PC-3 (cell line): ENCODE measurements around the gene MASTL. TPM values are rescaled to one million over a fixed set of nuclear protein-coding genes. Genes with fewer than 3 reads are reported as not detected.

Source experiments
- ATAC-seq: fragments of 200-7000 bp; cut with Tn5 transposase; 2 replicates; pipeline ENCODE4 v1.9.1; 2020; ENCODE audit warnings: mild to moderate bottlenecking, moderate library complexity
- BruUV-seq: library from RNA; stranded (reverse); fragments of 400-500 nt; replicated peaks from 2 replicates; lab custom pipeline; 2021; lab: Mats Ljungman, UMichigan
- CTCF ChIA-PET: fragments of 300-600 bp; sonication (Branson Sonifier 250); formaldehyde crosslinking; loops from one replicate; lab custom pipeline; 2022; ENCODE audit warnings: antibody characterized with exemption; lab: Charles Lee
- POLR2A ChIA-PET: fragments of 300-600 bp; sonication (Branson Sonifier 250); formaldehyde crosslinking; loops from one replicate; lab custom pipeline; 2022; ENCODE audit warnings: antibody characterized with exemption; ENCODE audit not compliant: unreplicated experiment; lab: Charles Lee
- DNase-seq: peaks from one replicate; pipeline ENCODE4 v3.0.0-alpha.2; 2015
- H2AFZ ChIP-seq: fragments of 300-600 bp; sonication (generic); 2 replicates; pipeline ENCODE4 v1.6.0; 2016; ENCODE audit warnings: antibody characterized with exemption, low read length
- H3F3A ChIP-seq: fragments of 300-600 bp; sonication (generic); one replicate; pipeline ENCODE4 v1.6.0; 2017; ENCODE audit warnings: antibody characterized with exemption, low read length, control low read depth, mild to moderate bottlenecking; ENCODE audit not compliant: unreplicated experiment
- H3K27ac ChIP-seq: fragments of 300-600 bp; sonication (generic); 2 replicates; pipeline ENCODE4 v1.5.1; 2016; ENCODE audit warnings: mild to moderate bottlenecking, low read length
- H3K27me3 ChIP-seq: fragments of 300-600 bp; sonication (generic); 2 replicates; pipeline ENCODE4 v1.6.1; 2016; ENCODE audit warnings: low read length, mixed read lengths
- H3K36me3 ChIP-seq: fragments of 300-600 bp; sonication (generic); 2 replicates; pipeline ENCODE4 v1.6.1; 2016; ENCODE audit warnings: low read depth, mixed run types, low read length, mixed read lengths
- H3K4me1 ChIP-seq: fragments of 300-600 bp; sonication (generic); 2 replicates; pipeline ENCODE4 v1.5.1; 2016; ENCODE audit warnings: low read length; ENCODE audit not compliant: insufficient read depth
- H3K4me2 ChIP-seq: fragments of 300-600 bp; sonication (generic); 2 replicates; pipeline ENCODE4 v1.6.0; 2016; ENCODE audit warnings: low read length
- H3K4me3 ChIP-seq: fragments of 300-600 bp; sonication (generic); 2 replicates; pipeline ENCODE4 v1.5.1; 2016; ENCODE audit warnings: mild to moderate bottlenecking, low read length, mixed read lengths
- H3K79me2 ChIP-seq: fragments of 300-600 bp; sonication (generic); 2 replicates; pipeline ENCODE4 v1.6.1; 2017; ENCODE audit warnings: low read length, mixed read lengths
- H3K9ac ChIP-seq: fragments of 300-600 bp; sonication (generic); 2 replicates; pipeline ENCODE4 v1.6.0; 2016; ENCODE audit warnings: mild to moderate bottlenecking, low read length
- H3K9me2 ChIP-seq: fragments of 300-600 bp; sonication (generic); replicated peaks from 2 replicates; pipeline ENCODE4 v1.6.1; 2016; ENCODE audit warnings: mixed run types, low read length, mixed read lengths
- H3K9me3 ChIP-seq: fragments of 300-600 bp; sonication (generic); 2 replicates; pipeline ENCODE4 v1.6.1; 2016; ENCODE audit warnings: low read length, mixed read lengths
- H4K20me1 ChIP-seq: fragments of 300-600 bp; sonication (generic); 2 replicates; pipeline ENCODE4 v1.6.1; 2016; ENCODE audit warnings: low read length, mixed read lengths
- EZH2 ChIP-seq: fragments of 300-600 bp; sonication (generic); IDR thresholded peaks from one replicate; pipeline ENCODE4 v1.6.1; 2017; ENCODE audit warnings: antibody characterized with exemption, mild to moderate bottlenecking, low read length; ENCODE audit not compliant: unreplicated experiment
- EZH2phosphoT487 ChIP-seq: fragments of 300-600 bp; sonication (generic); IDR thresholded peaks from 2 replicates; pipeline ENCODE4 v1.6.1; 2018; ENCODE audit warnings: mild to moderate bottlenecking, antibody characterized with exemption, low read length, borderline replicate concordance
- intact Hi-C: fragments of 100-400 bp; cut with micrococcal nuclease; formaldehyde crosslinking; loops from 2 replicates; pipeline ENCODE4 v1.9.0; 2023
- total RNA-seq: library from RNA; depleted of rRNA; stranded (reverse); fragments of >200 nt; gene quantifications from 2 replicates; pipeline ENCODE4 v1.2.3, GENCODE V29; 2014
- TF ChIP-seq, protein P1 (sequence below): fragments of 300-600 bp; sonication (generic); conservative IDR thresholded peaks from 2 replicates; pipeline ENCODE4 v1.5.1; 2017; ENCODE audit warnings: antibody characterized with exemption, low read depth, mild to moderate bottlenecking, low read length

Gene MASTL
- total RNA-seq, 1 experiment from 2014 or later = 18.6 TPM

DNA sequence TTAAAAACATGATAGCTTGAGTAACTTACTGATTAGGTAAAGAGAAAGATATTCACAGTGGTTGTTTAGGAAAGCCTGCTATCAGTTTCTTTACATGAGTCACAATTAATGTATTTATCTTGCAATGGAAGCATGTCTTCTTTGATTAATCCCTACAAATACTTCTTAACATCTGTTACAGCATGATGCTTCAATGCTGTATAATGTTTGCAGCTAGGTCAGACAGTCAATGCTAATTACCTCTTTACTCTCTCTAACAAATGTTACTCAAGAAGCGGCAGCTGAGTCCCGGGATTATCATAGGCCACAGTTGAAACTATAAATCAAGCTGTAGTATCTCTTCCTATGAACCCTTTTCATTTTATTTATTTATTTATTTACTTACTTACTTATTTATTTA lies 52.2 kb downstream of the MASTL start:
- Histone ChIP-seq H3K9me3 (no peaks in the 10 kb centered on the region), H3K79me2 (no peaks in the 10 kb centered on the region), H3K36me3 (peaks cover 2% of the 10 kb centered on the region; the same call in 1 of the 2 replicates), H3K27me3 (no peaks in the 10 kb centered on the region), H3K9me2 (no peaks in the 10 kb centered on the region), H3K27ac (no peak overlapping the region), H4K20me1 (no peaks in the 10 kb centered on the region), H3K4me1 (no peaks in the 10 kb centered on the region), H3F3A (no peaks in the 10 kb centered on the region), H3K4me2 (no peak overlapping the region), H2AFZ (no peak overlapping the region), H3K9ac (no peak overlapping the region), H3K4me3 (no peak overlapping the region)
- no TSS peak for BruUV-seq
- no peak for TF ChIP-seq EZH2
- TF ChIP-seq, protein P1, sequence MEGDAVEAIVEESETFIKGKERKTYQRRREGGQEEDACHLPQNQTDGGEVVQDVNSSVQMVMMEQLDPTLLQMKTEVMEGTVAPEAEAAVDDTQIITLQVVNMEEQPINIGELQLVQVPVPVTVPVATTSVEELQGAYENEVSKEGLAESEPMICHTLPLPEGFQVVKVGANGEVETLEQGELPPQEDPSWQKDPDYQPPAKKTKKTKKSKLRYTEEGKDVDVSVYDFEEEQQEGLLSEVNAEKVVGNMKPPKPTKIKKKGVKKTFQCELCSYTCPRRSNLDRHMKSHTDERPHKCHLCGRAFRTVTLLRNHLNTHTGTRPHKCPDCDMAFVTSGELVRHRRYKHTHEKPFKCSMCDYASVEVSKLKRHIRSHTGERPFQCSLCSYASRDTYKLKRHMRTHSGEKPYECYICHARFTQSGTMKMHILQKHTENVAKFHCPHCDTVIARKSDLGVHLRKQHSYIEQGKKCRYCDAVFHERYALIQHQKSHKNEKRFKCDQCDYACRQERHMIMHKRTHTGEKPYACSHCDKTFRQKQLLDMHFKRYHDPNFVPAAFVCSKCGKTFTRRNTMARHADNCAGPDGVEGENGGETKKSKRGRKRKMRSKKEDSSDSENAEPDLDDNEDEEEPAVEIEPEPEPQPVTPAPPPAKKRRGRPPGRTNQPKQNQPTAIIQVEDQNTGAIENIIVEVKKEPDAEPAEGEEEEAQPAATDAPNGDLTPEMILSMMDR = no peak
- TF ChIP-seq EZH2phosphoT487 = no peak
- intact Hi-C loops = no loop called here
- CTCF ChIA-PET = no interaction called here
- ATAC-seq (no peak), DNase-seq (no peak)
- POLR2A ChIA-PET = no interaction called here

DNA sequence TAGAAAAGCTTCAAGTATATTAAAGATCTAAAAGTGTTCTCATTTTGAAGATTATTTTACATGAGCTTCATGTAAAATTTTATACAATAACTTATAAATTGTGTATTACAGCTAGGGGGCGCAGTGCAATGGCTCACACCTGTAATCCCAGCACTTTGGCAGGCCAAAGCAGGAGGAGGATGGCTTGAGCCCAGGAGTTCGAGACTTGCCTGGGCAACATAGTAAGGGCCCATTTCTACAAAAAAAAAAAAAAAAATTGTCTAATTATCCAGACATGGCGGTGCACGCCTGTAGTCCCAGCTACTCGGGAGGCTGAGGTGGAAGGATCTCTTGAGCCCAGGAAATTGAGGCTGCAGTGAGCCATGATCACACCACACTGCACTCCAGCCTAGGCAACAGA lies 68.8 kb downstream of the MASTL start:
- BruUV-seq = no TSS peak
- POLR2A ChIA-PET = no interaction called here
- DNase-seq = peak; percentile 51

GRCh38 chr10:27225011-27225590 lies 69.9 kb downstream of the MASTL start:
- H4K20me1 ChIP-seq = no peaks in the 10 kb centered on the region
- BruUV-seq = no TSS peak
- no peak for ATAC-seq
- H3K27me3 ChIP-seq = no peaks in the 10 kb centered on the region
- H3K9me2 ChIP-seq = no peaks in the 10 kb centered on the region
- H2AFZ ChIP-seq = no peak overlapping the region
- intact Hi-C loops = no loop called here
- no peaks in the 10 kb centered on the region for H3K4me1 ChIP-seq
- peaks cover 6% of the 10 kb centered on the region; the same call in 1 of the 2 replicates for H3K36me3 ChIP-seq
- H3K79me2 ChIP-seq = no peaks in the 10 kb centered on the region
- H3K4me3 ChIP-seq = no peak overlapping the region
- H3K27ac ChIP-seq = no peak overlapping the region
- CTCF ChIA-PET = no interaction called here
- no peaks in the 10 kb centered on the region for H3K9me3 ChIP-seq
- POLR2A ChIA-PET = no interaction called here
- no peak overlapping the region for H3K4me2 ChIP-seq
- no peak for DNase-seq
- TF ChIP-seq EZH2 = no peak
- TF ChIP-seq, protein P1 = no peak
- TF ChIP-seq EZH2phosphoT487 = no peak
- no peaks in the 10 kb centered on the region for H3F3A ChIP-seq
- H3K9ac ChIP-seq = no peak overlapping the region

More for the DNA sequence above, 68.8 kb downstream of the MASTL start:
- Histone ChIP-seq H3F3A (no peaks in the 10 kb centered on the region), H3K27ac (no peak overlapping the region), H3K4me2 (no peak overlapping the region), H3K9me3 (no peaks in the 10 kb centered on the region), H3K27me3 (no peaks in the 10 kb centered on the region), H2AFZ (no peak overlapping the region), H3K4me1 (no peaks in the 10 kb centered on the region), H3K4me3 (no peak overlapping the region), H3K9me2 (no peaks in the 10 kb centered on the region), H3K9ac (no peak overlapping the region), H3K36me3 (peaks cover 6% of the 10 kb centered on the region; the same call in 1 of the 2 replicates), H3K79me2 (no peaks in the 10 kb centered on the region), H4K20me1 (no peaks in the 10 kb centered on the region)
- peak; percentile 51 for ATAC-seq
- CTCF ChIA-PET = interaction anchor here (0.6 to 1.0 kb wide), 4 partner anchors 19 to 62 kb away, joined by 3 to 6 read pairs (median 4); no protein-coding TSS in a partner anchor
- intact Hi-C loops = loop anchor here (1.0 to 2.0 kb wide), 2 partner anchors 61 to 137 kb away; no protein-coding TSS in a partner anchor
- TF ChIP-seq, protein P1 = peak; percentile 61
- no peak for TF ChIP-seq EZH2
